Osteoblast (primary cell): ENCODE results near the gene INAVA. TPM values are rescaled to one million over a fixed set of nuclear protein-coding genes. Genes with fewer than 3 reads are reported as not detected.

Experiments used
- DNase-seq: peaks from one replicate; pipeline ENCODE4 v3.0.0; 2011; ENCODE audit warnings: low spot score, mixed read lengths; ENCODE audit not compliant: insufficient read length; ENCODE audit errors: missing footprints
- H2AFZ ChIP-seq: 2 replicates; pipeline ENCODE4 v1.6.0; 2011; ENCODE audit warnings: mild to moderate bottlenecking, low read length
- H3K27ac ChIP-seq: 2 replicates; pipeline ENCODE4 v1.5.1; 2011; ENCODE audit warnings: mild to moderate bottlenecking, low read depth, low read length, moderate library complexity
- H3K27me3 ChIP-seq: 2 replicates; pipeline ENCODE4 v1.6.0; 2012; ENCODE audit warnings: mild to moderate bottlenecking, control low read depth, inconsistent platforms, low read length, moderate library complexity; ENCODE audit not compliant: insufficient read depth
- H3K36me3 ChIP-seq: 2 replicates; pipeline ENCODE4 v1.5.1; 2011; ENCODE audit warnings: mild to moderate bottlenecking, low read length, control low read depth, moderate library complexity; ENCODE audit not compliant: insufficient read depth
- H3K4me1 ChIP-seq: 2 replicates; pipeline ENCODE4 v1.5.1; 2011; ENCODE audit warnings: mild to moderate bottlenecking, low read length, control low read depth, moderate library complexity; ENCODE audit not compliant: insufficient read depth
- H3K4me2 ChIP-seq: 2 replicates; pipeline ENCODE4 v1.6.0; 2011; ENCODE audit warnings: mild to moderate bottlenecking, low read length; ENCODE audit not compliant: insufficient read depth
- H3K4me3 ChIP-seq: fragments of 200-600 bp; sonication (generic); 3 replicates; pipeline ENCODE4 v1.5.1; 2012; ENCODE audit warnings: mild to moderate bottlenecking, low read length, inconsistent platforms; ENCODE audit not compliant: insufficient read depth
- H3K79me2 ChIP-seq: 2 replicates; pipeline ENCODE4 v1.6.0; 2012; ENCODE audit warnings: mild to moderate bottlenecking, low read length, control low read depth, inconsistent platforms; ENCODE audit not compliant: insufficient read depth
- H3K9me3 ChIP-seq: 2 replicates; pipeline ENCODE4 v1.5.1; 2011; ENCODE audit warnings: low read depth, low read length, control low read depth
- H4K20me1 ChIP-seq: 2 replicates; pipeline ENCODE4 v1.6.0; 2012; ENCODE audit warnings: mild to moderate bottlenecking, low read length, control low read depth; ENCODE audit not compliant: insufficient read depth
- total RNA-seq: library from RNA; depleted of rRNA; stranded (reverse); fragments of >200 nt; gene quantifications from 2 replicates; pipeline ENCODE4 v1.2.3, GENCODE V29; 2012
- TF ChIP-seq, protein P1 (sequence below): IDR thresholded peaks from 2 replicates; pipeline ENCODE4 v1.5.1; 2011; ENCODE audit warnings: mild to moderate bottlenecking, low read depth, low read length, moderate library complexity; ENCODE audit errors: extremely low read depth

The INAVA gene
- total RNA-seq, 1 donor = 0.36 TPM

GRCh38 chr1:200901796-200902444 lies 7.2 kb downstream of the INAVA start:
- no peak overlapping the region for H3K27ac ChIP-seq
- no peak overlapping the region for H3K4me2 ChIP-seq
- peaks cover 2% of the 10 kb centered on the region for H3K27me3 ChIP-seq
- no peaks in the 10 kb centered on the region for H3K79me2 ChIP-seq
- no peak overlapping the region for H3K4me3 ChIP-seq
- DNase-seq = no peak
- H2AFZ ChIP-seq = no peak overlapping the region
- no peaks in the 10 kb centered on the region for H4K20me1 ChIP-seq
- no peaks in the 10 kb centered on the region for H3K9me3 ChIP-seq
- H3K4me1 ChIP-seq = no peaks in the 10 kb centered on the region
- TF ChIP-seq, protein P1, sequence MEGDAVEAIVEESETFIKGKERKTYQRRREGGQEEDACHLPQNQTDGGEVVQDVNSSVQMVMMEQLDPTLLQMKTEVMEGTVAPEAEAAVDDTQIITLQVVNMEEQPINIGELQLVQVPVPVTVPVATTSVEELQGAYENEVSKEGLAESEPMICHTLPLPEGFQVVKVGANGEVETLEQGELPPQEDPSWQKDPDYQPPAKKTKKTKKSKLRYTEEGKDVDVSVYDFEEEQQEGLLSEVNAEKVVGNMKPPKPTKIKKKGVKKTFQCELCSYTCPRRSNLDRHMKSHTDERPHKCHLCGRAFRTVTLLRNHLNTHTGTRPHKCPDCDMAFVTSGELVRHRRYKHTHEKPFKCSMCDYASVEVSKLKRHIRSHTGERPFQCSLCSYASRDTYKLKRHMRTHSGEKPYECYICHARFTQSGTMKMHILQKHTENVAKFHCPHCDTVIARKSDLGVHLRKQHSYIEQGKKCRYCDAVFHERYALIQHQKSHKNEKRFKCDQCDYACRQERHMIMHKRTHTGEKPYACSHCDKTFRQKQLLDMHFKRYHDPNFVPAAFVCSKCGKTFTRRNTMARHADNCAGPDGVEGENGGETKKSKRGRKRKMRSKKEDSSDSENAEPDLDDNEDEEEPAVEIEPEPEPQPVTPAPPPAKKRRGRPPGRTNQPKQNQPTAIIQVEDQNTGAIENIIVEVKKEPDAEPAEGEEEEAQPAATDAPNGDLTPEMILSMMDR = no peak
- no peaks in the 10 kb centered on the region for H3K36me3 ChIP-seq

- Histone ChIP-seq H3K27me3 (peaks cover 4% of the 10 kb centered on the region), H4K20me1 (no peaks in the 10 kb centered on the region), H3K4me1 (no peaks in the 10 kb centered on the region), H2AFZ (no peak overlapping the region), H3K36me3 (no peaks in the 10 kb centered on the region), H3K27ac (no peak overlapping the region), H3K4me2 (no peak overlapping the region), H3K4me3 (no peak overlapping the region), H3K79me2 (no peaks in the 10 kb centered on the region), H3K9me3 (no peaks in the 10 kb centered on the region)
- DNase-seq = peak; percentile 73
- TF ChIP-seq, protein P1 = no peak
Observed at GRCh38 chr1:200903793-200904192, 9.1 kb downstream of the INAVA start.

GRCh38 chr1:200904772-200905171 lies 10.1 kb downstream of the INAVA start:
- H3K9me3 ChIP-seq = no peaks in the 10 kb centered on the region
- H3K4me2 ChIP-seq = no peak overlapping the region
- peaks cover 4% of the 10 kb centered on the region for H3K27me3 ChIP-seq
- TF ChIP-seq, protein P1 = no peak
- H3K27ac ChIP-seq = no peak overlapping the region
- no peaks in the 10 kb centered on the region for H3K36me3 ChIP-seq
- H3K79me2 ChIP-seq = no peaks in the 10 kb centered on the region
- H3K4me3 ChIP-seq = no peak overlapping the region
- DNase-seq = no peak
- H4K20me1 ChIP-seq = no peaks in the 10 kb centered on the region
- no peaks in the 10 kb centered on the region for H3K4me1 ChIP-seq
- H2AFZ ChIP-seq = no peak overlapping the region

- H3K9me3 ChIP-seq = no peaks in the 10 kb centered on the region
- H4K20me1 ChIP-seq = no peaks in the 10 kb centered on the region
- no peak overlapping the region for H3K4me2 ChIP-seq
- peak; percentile 30 for DNase-seq
- H3K79me2 ChIP-seq = no peaks in the 10 kb centered on the region
- no peak overlapping the region for H2AFZ ChIP-seq
- H3K36me3 ChIP-seq = no peaks in the 10 kb centered on the region
- TF ChIP-seq, protein P1 = no peak
- H3K27ac ChIP-seq = no peak overlapping the region
- H3K4me1 ChIP-seq = no peaks in the 10 kb centered on the region
- H3K4me3 ChIP-seq = no peak overlapping the region
- peaks cover 4% of the 10 kb centered on the region for H3K27me3 ChIP-seq
Observed at GRCh38 chr1:200905411-200906052, 10.8 kb downstream of the INAVA start.
